Ishikawa (cell line): Measurements from ENCODE around the gene LRRC32.

Experiments
- EGR1 ChIP-seq: IDR thresholded peaks from 2 replicates; pipeline ENCODE4 v1.6.1; 2012
- EP300 ChIP-seq: IDR thresholded peaks from 2 replicates; pipeline ENCODE4 v1.6.1; 2012; ENCODE audit warnings: borderline replicate concordance
- FOXM1 ChIP-seq: IDR thresholded peaks from 2 replicates; pipeline ENCODE4 v1.6.1; 2012; ENCODE audit warnings: low read depth, borderline replicate concordance
- RAD21 ChIP-seq: IDR thresholded peaks from 2 replicates; pipeline ENCODE4 v1.6.1; 2012; ENCODE audit warnings: low read depth
- TAF1 ChIP-seq: IDR thresholded peaks from 2 replicates; pipeline ENCODE4 v1.6.1; 2012; ENCODE audit warnings: low read depth, mild to moderate bottlenecking
- TCF12 ChIP-seq: IDR thresholded peaks from 2 replicates; pipeline ENCODE4 v1.6.1; 2012; ENCODE audit warnings: low read depth
- YY1 ChIP-seq: IDR thresholded peaks from 2 replicates; pipeline ENCODE4 v1.6.1; 2012; ENCODE audit warnings: low read depth
- TF ChIP-seq, protein P1 (sequence below): IDR thresholded peaks from 2 replicates; pipeline ENCODE4 v1.6.1; 2012; ENCODE audit warnings: low read depth, mild to moderate bottlenecking

DNA sequence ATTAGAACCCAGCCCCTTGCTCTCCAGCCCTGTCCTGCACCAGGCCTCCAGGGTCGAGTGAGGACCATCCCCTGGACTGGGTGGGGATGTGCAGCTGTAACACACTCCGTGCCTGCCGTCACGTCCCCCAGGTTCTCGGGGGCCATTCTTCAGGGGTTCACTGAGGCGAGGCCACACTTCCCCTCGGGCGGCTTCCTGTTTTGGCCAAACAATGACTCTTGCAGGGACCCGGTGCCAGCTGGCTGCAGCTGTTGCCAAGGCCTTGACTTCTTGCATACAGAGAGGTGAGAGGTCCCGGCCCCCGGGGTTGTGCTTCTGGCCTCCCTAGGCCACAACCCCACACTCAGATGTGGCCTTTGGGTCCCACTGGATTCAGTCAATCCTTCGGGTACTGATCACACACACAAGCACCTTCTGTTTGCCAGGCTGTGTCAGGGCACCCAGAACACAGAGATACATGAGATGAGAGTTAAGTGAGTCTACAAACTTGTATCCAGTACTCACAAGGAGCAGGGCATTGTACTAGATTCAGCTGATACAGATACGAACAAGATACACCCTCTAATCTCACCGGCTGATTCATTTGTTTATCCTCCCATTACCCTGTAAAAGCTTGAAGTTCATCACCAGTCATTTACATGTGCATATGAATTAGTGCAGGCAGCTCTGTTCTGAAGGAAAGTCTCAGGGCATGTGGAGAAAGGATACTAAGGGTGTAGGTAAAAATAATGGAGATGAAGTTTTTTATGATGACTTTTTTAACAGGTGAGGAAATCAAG is 32.9 kb downstream of the LRRC32 start:
- TF ChIP-seq EP300 (peak; percentile 43; the same call in 1 of the 2 replicates), TCF12 (peak; percentile 61; the same call in 1 of the 2 replicates), TAF1 (no peak), EGR1 (no peak), FOXM1 (no peak), RAD21 (no peak), YY1 (no peak)
- TF ChIP-seq, protein P1, sequence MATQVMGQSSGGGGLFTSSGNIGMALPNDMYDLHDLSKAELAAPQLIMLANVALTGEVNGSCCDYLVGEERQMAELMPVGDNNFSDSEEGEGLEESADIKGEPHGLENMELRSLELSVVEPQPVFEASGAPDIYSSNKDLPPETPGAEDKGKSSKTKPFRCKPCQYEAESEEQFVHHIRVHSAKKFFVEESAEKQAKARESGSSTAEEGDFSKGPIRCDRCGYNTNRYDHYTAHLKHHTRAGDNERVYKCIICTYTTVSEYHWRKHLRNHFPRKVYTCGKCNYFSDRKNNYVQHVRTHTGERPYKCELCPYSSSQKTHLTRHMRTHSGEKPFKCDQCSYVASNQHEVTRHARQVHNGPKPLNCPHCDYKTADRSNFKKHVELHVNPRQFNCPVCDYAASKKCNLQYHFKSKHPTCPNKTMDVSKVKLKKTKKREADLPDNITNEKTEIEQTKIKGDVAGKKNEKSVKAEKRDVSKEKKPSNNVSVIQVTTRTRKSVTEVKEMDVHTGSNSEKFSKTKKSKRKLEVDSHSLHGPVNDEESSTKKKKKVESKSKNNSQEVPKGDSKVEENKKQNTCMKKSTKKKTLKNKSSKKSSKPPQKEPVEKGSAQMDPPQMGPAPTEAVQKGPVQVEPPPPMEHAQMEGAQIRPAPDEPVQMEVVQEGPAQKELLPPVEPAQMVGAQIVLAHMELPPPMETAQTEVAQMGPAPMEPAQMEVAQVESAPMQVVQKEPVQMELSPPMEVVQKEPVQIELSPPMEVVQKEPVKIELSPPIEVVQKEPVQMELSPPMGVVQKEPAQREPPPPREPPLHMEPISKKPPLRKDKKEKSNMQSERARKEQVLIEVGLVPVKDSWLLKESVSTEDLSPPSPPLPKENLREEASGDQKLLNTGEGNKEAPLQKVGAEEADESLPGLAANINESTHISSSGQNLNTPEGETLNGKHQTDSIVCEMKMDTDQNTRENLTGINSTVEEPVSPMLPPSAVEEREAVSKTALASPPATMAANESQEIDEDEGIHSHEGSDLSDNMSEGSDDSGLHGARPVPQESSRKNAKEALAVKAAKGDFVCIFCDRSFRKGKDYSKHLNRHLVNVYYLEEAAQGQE, result no peak
